Transverse colon (tissue), 3 donors: ENCODE measurements around the gene TH.

ENCODE experiments used
- CTCF ChIP-seq, 5 experiments: fragments of 200-600 bp in 3 of 5; fragments of 450-650 bp in 2 of 5; sonication (generic) in 3 of 5; IDR thresholded peaks; 1 replicate in 2 of 5; 2 replicates in 3 of 5; pipeline ENCODE4 v1.5.1; 2016 to 2017; ENCODE audit warnings: antibody characterized with exemption in 5 of 5, inconsistent platforms in 3 of 5, mild to moderate bottlenecking in 2 of 5, moderate library complexity in 1 of 5
- POLR2A ChIP-seq: fragments of 450-650 bp; IDR thresholded peaks from one replicate; pipeline ENCODE4 v1.6.1; 2016; ENCODE audit warnings: antibody characterized with exemption, mild to moderate bottlenecking, moderate library complexity

DNA sequence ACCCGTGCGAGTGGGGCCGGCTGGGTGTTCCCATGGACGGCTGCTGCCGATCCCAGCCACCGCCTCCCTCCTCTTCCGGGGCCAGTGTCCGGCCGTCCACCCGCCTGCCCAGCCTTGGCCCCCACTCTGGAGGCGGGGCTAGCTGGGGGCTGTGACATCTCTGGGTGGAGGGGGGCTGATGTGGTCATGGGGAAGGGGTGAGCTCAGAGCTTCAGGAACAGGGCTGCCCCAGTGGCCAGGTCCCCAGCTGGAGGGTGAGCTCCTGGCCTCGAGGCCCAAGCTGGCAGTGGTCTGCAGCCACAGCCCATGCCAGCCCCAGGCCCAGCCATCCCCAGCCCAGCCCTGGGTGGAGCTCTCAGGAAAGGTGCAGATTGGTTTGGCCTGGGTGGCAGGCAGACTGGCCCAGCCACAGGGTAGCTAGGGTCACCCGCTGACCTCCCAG, 13.3 kb downstream of the TH start:
- TF ChIP-seq POLR2A (no peak), CTCF (IDR thresholded peaks at IDR 0.05) (no peak)
